Measurements from ENCODE around the gene MINDY4. TPM values are rescaled to one million over a fixed set of nuclear protein-coding genes. Genes with fewer than 3 reads are reported as not detected.

Gene MINDY4
- total RNA-seq, 1 donor from 2014 or later, result 5.3 TPM

GRCh38 chr7:30865821-30866220, 94.6 kb downstream of the MINDY4 start:
- no peak for TF ChIP-seq CTCF (IDR thresholded peaks at IDR 0.05; ENCODE audit: insufficient read depth, low read length, poor library complexity, severe bottlenecking)
- DNase-seq (ENCODE audit: low read depth), result no peak

GRCh38 chr7:30866939-30867338, 95.7 kb downstream of the MINDY4 start:
- Histone ChIP-seq H3K4me3 (ENCODE audit: low read depth, low read length) (no peak overlapping the region), H3K27me3 (ENCODE audit: control insufficient read depth, insufficient read depth, low read length) (no peaks in the 10 kb centered on the region), H3K36me3 (ENCODE audit: control insufficient read depth, insufficient read depth, low read length) (no peaks in the 10 kb centered on the region)
- DNase-seq (ENCODE audit: low read depth), result no peak
- TF ChIP-seq CTCF (IDR thresholded peaks at IDR 0.05; ENCODE audit: insufficient read depth, low read length, poor library complexity, severe bottlenecking), result no peak

More at GRCh38 chr7:30865821-30866220, 94.6 kb downstream of the MINDY4 start:
- H3K36me3 ChIP-seq (ENCODE audit: control insufficient read depth, insufficient read depth, low read length), result no peaks in the 10 kb centered on the region
- H3K4me3 ChIP-seq (ENCODE audit: low read depth, low read length), result no peak overlapping the region
- no peaks in the 10 kb centered on the region for H3K27me3 ChIP-seq (ENCODE audit: control insufficient read depth, insufficient read depth, low read length)

GRCh38 chr7:30867483-30867882, 96.3 kb downstream of the MINDY4 start:
- Histone ChIP-seq H3K27me3 (ENCODE audit: control insufficient read depth, insufficient read depth, low read length) (no peaks in the 10 kb centered on the region), H3K4me3 (ENCODE audit: low read depth, low read length) (no peak overlapping the region), H3K36me3 (ENCODE audit: control insufficient read depth, insufficient read depth, low read length) (no peaks in the 10 kb centered on the region)
- DNase-seq (ENCODE audit: low read depth), result no peak
- TF ChIP-seq CTCF (IDR thresholded peaks at IDR 0.05; ENCODE audit: insufficient read depth, low read length, poor library complexity, severe bottlenecking), result no peak

GRCh38 chr7:30869794-30870611, 98.8 kb downstream of the MINDY4 start:
- no peak for TF ChIP-seq CTCF (IDR thresholded peaks at IDR 0.05; ENCODE audit: insufficient read depth, low read length, poor library complexity, severe bottlenecking)
- Histone ChIP-seq H3K4me3 (ENCODE audit: low read depth, low read length) (no peak overlapping the region), H3K36me3 (ENCODE audit: control insufficient read depth, insufficient read depth, low read length) (no peaks in the 10 kb centered on the region), H3K27me3 (ENCODE audit: control insufficient read depth, insufficient read depth, low read length) (no peaks in the 10 kb centered on the region)
- no peak for DNase-seq (ENCODE audit: low read depth)

GRCh38 chr7:30870821-30871518, 99.8 kb downstream of the MINDY4 start:
- no peak for TF ChIP-seq CTCF (IDR thresholded peaks at IDR 0.05; ENCODE audit: insufficient read depth, low read length, poor library complexity, severe bottlenecking)
- no peak for DNase-seq (ENCODE audit: low read depth)
- H3K27me3 ChIP-seq (ENCODE audit: control insufficient read depth, insufficient read depth, low read length), result no peaks in the 10 kb centered on the region
- no peak overlapping the region for H3K4me3 ChIP-seq (ENCODE audit: low read depth, low read length)
- no peaks in the 10 kb centered on the region for H3K36me3 ChIP-seq (ENCODE audit: control insufficient read depth, insufficient read depth, low read length)
